Body of pancreas (tissue), 4 donors: ENCODE results near the gene TCEANC2. TPM values are rescaled to one million over a fixed set of nuclear protein-coding genes. Genes with fewer than 3 reads are reported as not detected.

ENCODE experiments used
- ATAC-seq: fragments of 150-250 bp; one replicate; pipeline ENCODE4 v1.9.1; 2016
- DNase-seq, 4 donors: peaks; one replicate each; pipeline ENCODE4 v3.0.0-alpha.2; 2019
- H3K27ac ChIP-seq, 4 donors: fragments of 200-600 bp; sonication (generic); 1 replicate in 3 of 4; 2 replicates in 1 of 4; pipeline versions ENCODE4 v1.5.1 to v1.6.1; 2016 to 2019; ENCODE audit warnings: mild to moderate bottlenecking in 1 of 4, mixed read lengths in 1 of 4, moderate library complexity in 1 of 4
- H3K27me3 ChIP-seq, 2 donors: fragments of 200-600 bp; sonication (generic); one replicate each; pipeline ENCODE4 v1.6.0; 2016; ENCODE audit warnings: mild to moderate bottlenecking in 1 of 2
- H3K36me3 ChIP-seq, 2 donors: fragments of 200-600 bp; sonication (generic); replicated peaks in 1 of 2; 2 replicates each; pipeline ENCODE4 v1.5.1; 2016; ENCODE audit warnings: low read depth in 2 of 2; ENCODE audit not compliant: insufficient read depth in 1 of 2
- H3K4me1 ChIP-seq: fragments of 200-600 bp; sonication (generic); one replicate; pipeline ENCODE4 v1.6.0; 2016
- H3K4me3 ChIP-seq, 2 donors: fragments of 200-600 bp; sonication (generic); 1 replicate in 1 of 2; 2 replicates in 1 of 2; pipeline ENCODE4 v1.5.1; 2016 to 2019
- H3K9me3 ChIP-seq, 3 donors: fragments of 200-600 bp; sonication (generic); 1 replicate in 2 of 3; 2 replicates in 1 of 3; pipeline ENCODE4 v1.5.1; 2016
- CTCF ChIP-seq, 7 experiments: fragments of 450-650 bp in 4 of 7; fragments of 200-600 bp in 3 of 7; sonication (generic) in 3 of 7; IDR thresholded peaks; one replicate each; pipeline ENCODE4 v1.5.1; 2016 to 2019; ENCODE audit warnings: antibody characterized with exemption in 7 of 7
- POLR2A ChIP-seq, 3 donors: fragments of 450-650 bp; IDR thresholded peaks; one replicate each; pipeline ENCODE4 v1.6.1; 2016; ENCODE audit warnings: antibody characterized with exemption in 3 of 3, mild to moderate bottlenecking in 2 of 3
- WGBS, 2 donors: methylation state at CpG; one replicate each; pipeline ENCODE4 v1.1.5; 2017; 5-methylcytosine and 5-hydroxymethylcytosine counted together
- intact Hi-C: fragments of 100-400 bp; cut with DNase I; formaldehyde crosslinking; loops from one replicate; pipeline ENCODE4 v1.15.1; 2023
- total RNA-seq, 2 donors: library from RNA; depleted of rRNA; stranded (reverse); fragments of >200 nt; gene quantifications; one replicate each; pipeline ENCODE4 v1.1.0, GENCODE V29; 2016

Gene TCEANC2
- total RNA-seq, 2 donors from 2014 or later: 1.3 to 2.9 TPM

GRCh38 chr1:54124472-54124871, 71.1 kb downstream of the TCEANC2 start:
- TF ChIP-seq CTCF (IDR thresholded peaks at IDR 0.05): no peak
- TF ChIP-seq POLR2A (IDR thresholded peaks at IDR 0.05): peak in 1 of 3 donors; percentile 53
- Histone ChIP-seq H3K36me3 (no peaks in the 10 kb centered on the region), H3K9me3 (no peaks in the 10 kb centered on the region), H3K27me3 (no peaks in the 10 kb centered on the region), H3K4me3 (no peak overlapping the region), H3K27ac (peak overlapping the region; percentile 81 to 90 (median 88)), H3K4me1 (peaks cover 45% of the 10 kb centered on the region)
- intact Hi-C loops: loop anchor here (10.0 kb wide), 1 partner anchor 280 kb away; the partner anchor contains the start of gene SSBP3
- peak; percentile 69 to 78 (median 76) for DNase-seq
- ATAC-seq: peak; percentile 58
- 26 to 34% methylated on average over 7 to 9 of the region's 9 CpGs for WGBS, 2 donors

- intact Hi-C loops: loop anchor here (10.0 kb wide), 1 partner anchor 280 kb away; the partner anchor contains the start of gene SSBP3
- WGBS, 2 donors: 82 to 87% methylated on average over 5 to 7 of the region's 7 CpGs
- DNase-seq (no peak), ATAC-seq (no peak)
- TF ChIP-seq CTCF (IDR thresholded peaks at IDR 0.05) (no peak), POLR2A (IDR thresholded peaks at IDR 0.05) (no peak)
- Histone ChIP-seq H3K36me3 (no peaks in the 10 kb centered on the region), H3K4me1 (peaks cover 45% of the 10 kb centered on the region), H3K27me3 (no peaks in the 10 kb centered on the region), H3K27ac (peak overlapping the region; percentile 81 to 90 (median 88)), H3K9me3 (no peaks in the 10 kb centered on the region), H3K4me3 (no peak overlapping the region)
Measured at GRCh38 chr1:54124906-54125305, 71.5 kb downstream of the TCEANC2 start.

- intact Hi-C loops: loop anchor here (10.0 kb wide), 1 partner anchor 279 kb away; the partner anchor contains the start of gene SSBP3
- Histone ChIP-seq H3K4me3 (no peak overlapping the region), H3K4me1 (peaks cover 45% of the 10 kb centered on the region), H3K27ac (peak overlapping the region; percentile 81 to 90 (median 88)), H3K27me3 (no peaks in the 10 kb centered on the region), H3K36me3 (no peaks in the 10 kb centered on the region), H3K9me3 (no peaks in the 10 kb centered on the region)
- TF ChIP-seq POLR2A (IDR thresholded peaks at IDR 0.05): no peak
- TF ChIP-seq CTCF (IDR thresholded peaks at IDR 0.05): peak in 6 of 7 experiments; percentile 18 to 62 (median 52)
- WGBS, 2 donors: 84 to 92% methylated on average over 8 of the region's 8 CpGs
- DNase-seq: peak; percentile 64 to 78 (median 72)
- peak; percentile 38 for ATAC-seq
Measured at GRCh38 chr1:54125386-54126070, 72.1 kb downstream of the TCEANC2 start.

GRCh38 chr1:54126271-54126815, 72.9 kb downstream of the TCEANC2 start:
- H3K27me3 ChIP-seq: no peaks in the 10 kb centered on the region
- WGBS, 2 donors: 28 to 43% methylated on average over 3 of the region's 3 CpGs
- DNase-seq (peak; percentile 33 to 84 (median 64)), ATAC-seq (peak; percentile 79)
- no peaks in the 10 kb centered on the region for H3K9me3 ChIP-seq
- no peak for TF ChIP-seq POLR2A (IDR thresholded peaks at IDR 0.05)
- TF ChIP-seq CTCF (IDR thresholded peaks at IDR 0.05): no peak
- H3K36me3 ChIP-seq: no peaks in the 10 kb centered on the region
- peak overlapping the region; percentile 81 to 90 (median 88) for H3K27ac ChIP-seq
- intact Hi-C loops: loop anchor here (10.0 kb wide), 1 partner anchor 278 kb away; the partner anchor contains the start of gene SSBP3
- no peak overlapping the region for H3K4me3 ChIP-seq
- peaks cover 41% of the 10 kb centered on the region for H3K4me1 ChIP-seq
